Stimulated activated CD4-positive, alpha-beta T cell treated with anti-CD3 and anti-CD28 coated beads, Interleukin-4, amount 100 ng/mL, for 4 hours (primary cell): Measurements from ENCODE around the gene MFN2.
"Not testable (repeated sequence)": the region's sequence is repeated elsewhere in the genome, so short reads cannot be mapped to it uniquely, and the experiment has no call there.

Experiments
- DNase-seq, 2 experiments: peaks; one replicate each; pipeline ENCODE4 v3.0.0-alpha.2; 2020

MFN2 gene

GRCh38 chr1:11979851-11980675 lies at the start of gene MFN2:
MFN2 (plus strand) TSS chr1:11980444; CDS start chr1:11989169, 8,725 bp downstream.
- peak; percentile 89 to 92 for DNase-seq

GRCh38 chr1:11930571-11931445 lies 49.4 kb upstream of the MFN2 start:
- DNase-seq: no peak

- DNase-seq: no peak
Measured at GRCh38 chr1:11931845-11932244, 48.4 kb upstream of the MFN2 start.

GRCh38 chr1:11934302-11935056 lies 45.8 kb upstream of the MFN2 start, which contains the start of gene PLOD1:
PLOD1 (plus strand) TSS chr1:11934717; CDS start chr1:11934780, 63 bp downstream.
- DNase-seq: peak; percentile 79 to 86

- no peak for DNase-seq
Measured at GRCh38 chr1:11935057-11935412, 45.2 kb upstream of the MFN2 start.

- not testable (repeated sequence) for DNase-seq
Measured at GRCh38 chr1:11935733-11936132, 44.5 kb upstream of the MFN2 start.

GRCh38 chr1:11938722-11939526 lies 41.3 kb upstream of the MFN2 start:
- no peak for DNase-seq

GRCh38 chr1:11939794-11940193 lies 40.5 kb upstream of the MFN2 start:
- DNase-seq: not testable (repeated sequence)

- DNase-seq: no peak
Measured at GRCh38 chr1:11940260-11940921, 39.9 kb upstream of the MFN2 start.

GRCh38 chr1:11942280-11942679 lies 38.0 kb upstream of the MFN2 start:
- DNase-seq: no peak

- DNase-seq: no peak
Measured at GRCh38 chr1:11943619-11944018, 36.6 kb upstream of the MFN2 start.

GRCh38 chr1:11944358-11944931 lies 35.8 kb upstream of the MFN2 start:
- no peak for DNase-seq

- no peak for DNase-seq
Measured at GRCh38 chr1:11946647-11947046, 33.6 kb upstream of the MFN2 start.

- no peak for DNase-seq
Measured at GRCh38 chr1:11948822-11949458, 31.3 kb upstream of the MFN2 start.

- DNase-seq: no peak
Measured at GRCh38 chr1:11951901-11952300, 28.3 kb upstream of the MFN2 start.

GRCh38 chr1:11952455-11953109 lies 27.7 kb upstream of the MFN2 start:
- DNase-seq: no peak

GRCh38 chr1:11955221-11955620 lies 25.0 kb upstream of the MFN2 start:
- DNase-seq: no peak

- DNase-seq: no peak
Measured at GRCh38 chr1:11957398-11957797, 22.8 kb upstream of the MFN2 start.

- no peak for DNase-seq
Measured at GRCh38 chr1:11957897-11958296, 22.3 kb upstream of the MFN2 start.

- DNase-seq: no peak
Measured at GRCh38 chr1:11960276-11960675, 20.0 kb upstream of the MFN2 start.
